ENCODE results near the gene IKZF1. TPM values are rescaled to one million over a fixed set of nuclear protein-coding genes. Genes with fewer than 3 reads are reported as not detected.

IKZF1 gene
- total RNA-seq, 1 experiment from 2014 or later: 2.3 TPM

DNA sequence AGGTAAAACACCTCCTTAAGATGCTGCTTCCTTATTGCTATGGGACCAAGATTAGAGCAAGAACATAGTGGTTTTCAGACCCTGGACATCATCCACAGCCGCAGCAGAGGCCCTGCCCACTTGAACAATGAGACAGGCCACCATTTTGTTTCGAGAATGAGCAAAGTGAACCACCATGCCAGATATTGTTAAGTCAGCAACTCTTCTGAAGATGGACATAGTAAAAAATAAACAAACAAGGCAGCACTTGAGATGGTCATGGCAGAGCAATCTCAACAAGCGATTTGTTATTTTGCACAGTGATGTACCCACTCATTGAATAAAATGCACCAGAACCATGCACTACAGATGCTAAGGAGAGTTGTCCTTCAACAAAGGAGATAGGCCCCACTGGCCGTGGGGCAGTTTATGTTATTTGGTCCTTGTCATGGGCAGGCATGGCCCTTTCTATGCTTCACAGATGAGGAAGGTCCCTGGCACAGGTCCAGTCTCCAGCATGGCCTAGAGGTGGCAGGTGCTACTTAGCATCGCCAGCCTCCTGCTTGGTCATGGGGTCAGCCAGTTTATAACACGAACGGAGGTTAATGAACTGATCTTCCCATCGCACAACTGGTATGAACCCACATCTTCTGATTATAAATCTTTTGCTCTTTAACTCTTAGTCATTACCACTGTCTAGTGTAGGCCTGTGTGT, 44.1 kb downstream of the IKZF1 start:
- no peak for ATAC-seq
- Mint-ChIP-seq H3K4me3 (no peak overlapping the region), H3K4me1 (peaks cover 5% of the 10 kb centered on the region), H3K27me3 (ENCODE audit: low read depth) (no peaks in the 10 kb centered on the region; the same call in 1 of the 2 replicates), H3K36me3 (no peaks in the 10 kb centered on the region), H3K27ac (no peak overlapping the region), H3K9me3 (no peaks in the 10 kb centered on the region)
- POLR2A ChIA-PET: no interaction called here
- CTCF ChIA-PET: no interaction called here
- TF ChIP-seq, protein P1, sequence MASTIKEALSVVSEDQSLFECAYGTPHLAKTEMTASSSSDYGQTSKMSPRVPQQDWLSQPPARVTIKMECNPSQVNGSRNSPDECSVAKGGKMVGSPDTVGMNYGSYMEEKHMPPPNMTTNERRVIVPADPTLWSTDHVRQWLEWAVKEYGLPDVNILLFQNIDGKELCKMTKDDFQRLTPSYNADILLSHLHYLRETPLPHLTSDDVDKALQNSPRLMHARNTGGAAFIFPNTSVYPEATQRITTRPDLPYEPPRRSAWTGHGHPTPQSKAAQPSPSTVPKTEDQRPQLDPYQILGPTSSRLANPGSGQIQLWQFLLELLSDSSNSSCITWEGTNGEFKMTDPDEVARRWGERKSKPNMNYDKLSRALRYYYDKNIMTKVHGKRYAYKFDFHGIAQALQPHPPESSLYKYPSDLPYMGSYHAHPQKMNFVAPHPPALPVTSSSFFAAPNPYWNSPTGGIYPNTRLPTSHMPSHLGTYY (CRISPR knock-in tag; IDR thresholded peaks at IDR 0.05): no peak
- TF ChIP-seq, protein P2, sequence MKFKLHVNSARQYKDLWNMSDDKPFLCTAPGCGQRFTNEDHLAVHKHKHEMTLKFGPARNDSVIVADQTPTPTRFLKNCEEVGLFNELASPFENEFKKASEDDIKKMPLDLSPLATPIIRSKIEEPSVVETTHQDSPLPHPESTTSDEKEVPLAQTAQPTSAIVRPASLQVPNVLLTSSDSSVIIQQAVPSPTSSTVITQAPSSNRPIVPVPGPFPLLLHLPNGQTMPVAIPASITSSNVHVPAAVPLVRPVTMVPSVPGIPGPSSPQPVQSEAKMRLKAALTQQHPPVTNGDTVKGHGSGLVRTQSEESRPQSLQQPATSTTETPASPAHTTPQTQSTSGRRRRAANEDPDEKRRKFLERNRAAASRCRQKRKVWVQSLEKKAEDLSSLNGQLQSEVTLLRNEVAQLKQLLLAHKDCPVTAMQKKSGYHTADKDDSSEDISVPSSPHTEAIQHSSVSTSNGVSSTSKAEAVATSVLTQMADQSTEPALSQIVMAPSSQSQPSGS (CRISPR knock-in tag; IDR thresholded peaks at IDR 0.05; ENCODE audit: borderline replicate concordance, low read depth): no peak
- TF ChIP-seq, protein P3, sequence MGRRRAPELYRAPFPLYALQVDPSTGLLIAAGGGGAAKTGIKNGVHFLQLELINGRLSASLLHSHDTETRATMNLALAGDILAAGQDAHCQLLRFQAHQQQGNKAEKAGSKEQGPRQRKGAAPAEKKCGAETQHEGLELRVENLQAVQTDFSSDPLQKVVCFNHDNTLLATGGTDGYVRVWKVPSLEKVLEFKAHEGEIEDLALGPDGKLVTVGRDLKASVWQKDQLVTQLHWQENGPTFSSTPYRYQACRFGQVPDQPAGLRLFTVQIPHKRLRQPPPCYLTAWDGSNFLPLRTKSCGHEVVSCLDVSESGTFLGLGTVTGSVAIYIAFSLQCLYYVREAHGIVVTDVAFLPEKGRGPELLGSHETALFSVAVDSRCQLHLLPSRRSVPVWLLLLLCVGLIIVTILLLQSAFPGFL (CRISPR knock-in tag; IDR thresholded peaks at IDR 0.05; ENCODE audit: borderline replicate concordance): no peak
- TF ChIP-seq ESRRA (CRISPR knock-in tag; IDR thresholded peaks at IDR 0.05; ENCODE audit: borderline replicate concordance): no peak
- no peak for TF ChIP-seq ZNF416 (CRISPR knock-in tag; IDR thresholded peaks at IDR 0.05)
- TF ChIP-seq GTF2I (CRISPR knock-in tag; conservative IDR thresholded peaks at IDR 0.05): no peak
- no peak for TF ChIP-seq NR2C2 (CRISPR knock-in tag; IDR thresholded peaks at IDR 0.05)
- TF ChIP-seq NR1H2 (CRISPR knock-in tag; IDR thresholded peaks at IDR 0.05): no peak
- TF ChIP-seq, protein P4, sequence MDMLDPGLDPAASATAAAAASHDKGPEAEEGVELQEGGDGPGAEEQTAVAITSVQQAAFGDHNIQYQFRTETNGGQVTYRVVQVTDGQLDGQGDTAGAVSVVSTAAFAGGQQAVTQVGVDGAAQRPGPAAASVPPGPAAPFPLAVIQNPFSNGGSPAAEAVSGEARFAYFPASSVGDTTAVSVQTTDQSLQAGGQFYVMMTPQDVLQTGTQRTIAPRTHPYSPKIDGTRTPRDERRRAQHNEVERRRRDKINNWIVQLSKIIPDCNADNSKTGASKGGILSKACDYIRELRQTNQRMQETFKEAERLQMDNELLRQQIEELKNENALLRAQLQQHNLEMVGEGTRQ (CRISPR knock-in tag; IDR thresholded peaks at IDR 0.05): no peak
- TF ChIP-seq NFYB (CRISPR knock-in tag; conservative IDR thresholded peaks at IDR 0.05; ENCODE audit: low read depth): no peak
- no peak for TF ChIP-seq ZNF671 (CRISPR knock-in tag; IDR thresholded peaks at IDR 0.05)
- TF ChIP-seq ZNF232 (CRISPR knock-in tag; IDR thresholded peaks at IDR 0.05): no peak
- TF ChIP-seq SOX15 (CRISPR knock-in tag; IDR thresholded peaks at IDR 0.05): no peak
- no peak for TF ChIP-seq JUN (CRISPR knock-in tag; IDR thresholded peaks at IDR 0.05)
- TF ChIP-seq, protein P5, sequence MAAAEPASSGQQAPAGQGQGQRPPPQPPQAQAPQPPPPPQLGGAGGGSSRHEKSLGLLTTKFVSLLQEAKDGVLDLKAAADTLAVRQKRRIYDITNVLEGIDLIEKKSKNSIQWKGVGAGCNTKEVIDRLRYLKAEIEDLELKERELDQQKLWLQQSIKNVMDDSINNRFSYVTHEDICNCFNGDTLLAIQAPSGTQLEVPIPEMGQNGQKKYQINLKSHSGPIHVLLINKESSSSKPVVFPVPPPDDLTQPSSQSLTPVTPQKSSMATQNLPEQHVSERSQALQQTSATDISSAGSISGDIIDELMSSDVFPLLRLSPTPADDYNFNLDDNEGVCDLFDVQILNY (CRISPR knock-in tag; IDR thresholded peaks at IDR 0.05): no peak
- TF ChIP-seq, protein P6, sequence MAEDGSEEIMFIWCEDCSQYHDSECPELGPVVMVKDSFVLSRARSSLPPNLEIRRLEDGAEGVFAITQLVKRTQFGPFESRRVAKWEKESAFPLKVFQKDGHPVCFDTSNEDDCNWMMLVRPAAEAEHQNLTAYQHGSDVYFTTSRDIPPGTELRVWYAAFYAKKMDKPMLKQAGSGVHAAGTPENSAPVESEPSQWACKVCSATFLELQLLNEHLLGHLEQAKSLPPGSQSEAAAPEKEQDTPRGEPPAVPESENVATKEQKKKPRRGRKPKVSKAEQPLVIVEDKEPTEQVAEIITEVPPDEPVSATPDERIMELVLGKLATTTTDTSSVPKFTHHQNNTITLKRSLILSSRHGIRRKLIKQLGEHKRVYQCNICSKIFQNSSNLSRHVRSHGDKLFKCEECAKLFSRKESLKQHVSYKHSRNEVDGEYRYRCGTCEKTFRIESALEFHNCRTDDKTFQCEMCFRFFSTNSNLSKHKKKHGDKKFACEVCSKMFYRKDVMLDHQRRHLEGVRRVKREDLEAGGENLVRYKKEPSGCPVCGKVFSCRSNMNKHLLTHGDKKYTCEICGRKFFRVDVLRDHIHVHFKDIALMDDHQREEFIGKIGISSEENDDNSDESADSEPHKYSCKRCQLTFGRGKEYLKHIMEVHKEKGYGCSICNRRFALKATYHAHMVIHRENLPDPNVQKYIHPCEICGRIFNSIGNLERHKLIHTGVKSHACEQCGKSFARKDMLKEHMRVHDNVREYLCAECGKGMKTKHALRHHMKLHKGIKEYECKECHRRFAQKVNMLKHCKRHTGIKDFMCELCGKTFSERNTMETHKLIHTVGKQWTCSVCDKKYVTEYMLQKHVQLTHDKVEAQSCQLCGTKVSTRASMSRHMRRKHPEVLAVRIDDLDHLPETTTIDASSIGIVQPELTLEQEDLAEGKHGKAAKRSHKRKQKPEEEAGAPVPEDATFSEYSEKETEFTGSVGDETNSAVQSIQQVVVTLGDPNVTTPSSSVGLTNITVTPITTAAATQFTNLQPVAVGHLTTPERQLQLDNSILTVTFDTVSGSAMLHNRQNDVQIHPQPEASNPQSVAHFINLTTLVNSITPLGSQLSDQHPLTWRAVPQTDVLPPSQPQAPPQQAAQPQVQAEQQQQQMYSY (CRISPR knock-in tag; IDR thresholded peaks at IDR 0.05): no peak
- TF ChIP-seq GABPB1 (CRISPR knock-in tag; IDR thresholded peaks at IDR 0.05): no peak
- TF ChIP-seq ZNF396 (CRISPR knock-in tag; IDR thresholded peaks at IDR 0.05; ENCODE audit: borderline replicate concordance): no peak
- TF ChIP-seq, protein P7, sequence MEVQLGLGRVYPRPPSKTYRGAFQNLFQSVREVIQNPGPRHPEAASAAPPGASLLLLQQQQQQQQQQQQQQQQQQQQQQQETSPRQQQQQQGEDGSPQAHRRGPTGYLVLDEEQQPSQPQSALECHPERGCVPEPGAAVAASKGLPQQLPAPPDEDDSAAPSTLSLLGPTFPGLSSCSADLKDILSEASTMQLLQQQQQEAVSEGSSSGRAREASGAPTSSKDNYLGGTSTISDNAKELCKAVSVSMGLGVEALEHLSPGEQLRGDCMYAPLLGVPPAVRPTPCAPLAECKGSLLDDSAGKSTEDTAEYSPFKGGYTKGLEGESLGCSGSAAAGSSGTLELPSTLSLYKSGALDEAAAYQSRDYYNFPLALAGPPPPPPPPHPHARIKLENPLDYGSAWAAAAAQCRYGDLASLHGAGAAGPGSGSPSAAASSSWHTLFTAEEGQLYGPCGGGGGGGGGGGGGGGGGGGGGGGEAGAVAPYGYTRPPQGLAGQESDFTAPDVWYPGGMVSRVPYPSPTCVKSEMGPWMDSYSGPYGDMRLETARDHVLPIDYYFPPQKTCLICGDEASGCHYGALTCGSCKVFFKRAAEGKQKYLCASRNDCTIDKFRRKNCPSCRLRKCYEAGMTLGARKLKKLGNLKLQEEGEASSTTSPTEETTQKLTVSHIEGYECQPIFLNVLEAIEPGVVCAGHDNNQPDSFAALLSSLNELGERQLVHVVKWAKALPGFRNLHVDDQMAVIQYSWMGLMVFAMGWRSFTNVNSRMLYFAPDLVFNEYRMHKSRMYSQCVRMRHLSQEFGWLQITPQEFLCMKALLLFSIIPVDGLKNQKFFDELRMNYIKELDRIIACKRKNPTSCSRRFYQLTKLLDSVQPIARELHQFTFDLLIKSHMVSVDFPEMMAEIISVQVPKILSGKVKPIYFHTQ (CRISPR knock-in tag; IDR thresholded peaks at IDR 0.05): no peak
- no peak for DNase-seq (ENCODE audit: low spot score)

All from WTC11 (cell line).